NOMO-1 (cell line): ENCODE results near the gene ZNF550.
"Not testable (repeated sequence)": the region's sequence is repeated elsewhere in the genome, so short reads cannot be mapped to it uniquely, and the experiment has no call there.

Experiments
- DNase-seq, 2 experiments: peaks; one replicate each; lab custom pipeline; 2025; ENCODE audit not compliant: unreplicated experiment in 2 of 2; lab: John Stamatoyannopoulos, UW

Gene ZNF550

DNA sequence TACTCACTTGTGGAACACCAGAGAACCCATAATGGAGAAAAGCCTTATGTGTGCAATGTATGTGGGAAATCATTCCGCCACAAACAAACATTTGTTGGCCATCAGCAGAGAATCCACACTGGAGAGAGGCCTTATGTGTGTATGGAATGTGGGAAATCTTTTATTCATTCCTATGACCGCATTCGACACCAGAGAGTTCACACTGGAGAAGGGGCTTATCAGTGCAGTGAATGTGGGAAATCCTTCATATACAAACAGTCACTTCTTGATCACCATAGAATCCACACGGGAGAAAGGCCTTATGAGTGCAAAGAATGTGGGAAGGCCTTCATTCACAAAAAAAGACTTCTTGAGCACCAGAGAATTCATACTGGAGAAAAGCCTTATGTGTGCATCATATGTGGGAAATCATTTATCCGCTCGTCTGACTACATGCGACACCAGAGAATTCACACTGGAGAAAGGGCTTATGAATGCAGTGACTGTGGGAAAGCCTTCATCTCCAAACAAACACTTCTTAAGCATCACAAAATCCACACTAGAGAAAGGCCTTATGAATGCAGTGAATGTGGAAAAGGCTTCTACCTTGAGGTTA lies 21.6 kb downstream of the ZNF550 start:
- DNase-seq = no peak

DNA sequence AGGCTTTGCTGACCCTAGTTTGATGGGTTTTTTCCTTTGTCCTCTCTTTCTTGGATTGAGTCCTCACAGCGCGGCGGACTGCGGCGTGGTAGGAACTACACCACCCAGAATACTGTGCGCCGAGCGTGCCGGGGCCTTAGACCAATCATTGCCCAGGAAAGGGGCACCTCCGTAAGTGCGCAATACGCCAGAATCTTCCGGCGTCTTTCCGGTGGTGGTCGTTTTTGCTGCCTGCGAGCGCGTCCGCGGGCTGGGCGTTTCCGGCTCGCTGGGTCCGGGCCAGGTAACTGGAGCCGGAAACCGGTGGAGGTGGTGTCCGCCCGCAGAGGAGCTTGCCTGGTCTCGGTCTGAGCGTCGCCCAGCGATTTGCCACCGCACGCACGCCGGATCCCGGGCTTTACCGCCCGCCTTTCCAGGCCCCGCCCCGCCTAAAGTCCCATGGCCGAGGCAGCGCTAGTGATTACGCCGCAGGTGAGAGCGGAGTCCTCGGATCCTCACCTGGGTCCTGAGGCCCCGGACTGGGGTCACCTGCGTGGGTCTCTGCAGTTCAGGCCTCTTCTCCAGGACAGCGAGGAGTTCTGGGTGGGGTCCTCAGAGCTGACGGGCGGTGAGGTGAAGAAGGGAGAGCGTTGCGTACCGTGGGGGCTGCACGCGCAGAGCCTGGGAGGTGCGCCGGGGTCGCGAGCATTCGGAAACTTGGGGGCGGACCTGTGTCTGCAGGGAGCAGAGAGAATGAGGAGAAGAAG lies 32.4 kb downstream of the ZNF550 start, which contains the start of gene ZNF549:
Gene ZNF549, plus strand, starts transcription at position 221 of the 746 bp plus-strand sequence. Its CDS starts 218 bp downstream, at position 439.
- DNase-seq = peak; percentile 55 to 69

DNA sequence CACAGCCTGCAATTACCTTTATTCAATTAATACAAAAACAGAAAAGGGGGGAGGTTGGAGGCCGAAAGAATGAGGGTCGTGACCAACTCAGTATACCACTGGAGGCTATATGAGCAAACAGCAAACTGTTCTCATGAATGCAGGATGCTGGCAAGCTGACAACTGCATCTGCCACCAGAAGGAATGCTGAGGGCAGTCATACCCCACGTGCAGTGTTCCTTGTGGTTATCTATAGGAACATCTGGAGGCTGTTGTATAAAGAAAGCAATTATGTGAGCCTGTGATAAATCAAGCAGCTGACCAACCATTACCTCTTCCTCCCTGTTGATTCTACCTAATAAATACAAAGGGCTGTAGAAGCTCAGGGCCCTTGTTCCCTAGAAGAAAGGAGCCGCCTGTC lies 41.6 kb downstream of the ZNF550 start:
- not testable (repeated sequence) for DNase-seq

DNA sequence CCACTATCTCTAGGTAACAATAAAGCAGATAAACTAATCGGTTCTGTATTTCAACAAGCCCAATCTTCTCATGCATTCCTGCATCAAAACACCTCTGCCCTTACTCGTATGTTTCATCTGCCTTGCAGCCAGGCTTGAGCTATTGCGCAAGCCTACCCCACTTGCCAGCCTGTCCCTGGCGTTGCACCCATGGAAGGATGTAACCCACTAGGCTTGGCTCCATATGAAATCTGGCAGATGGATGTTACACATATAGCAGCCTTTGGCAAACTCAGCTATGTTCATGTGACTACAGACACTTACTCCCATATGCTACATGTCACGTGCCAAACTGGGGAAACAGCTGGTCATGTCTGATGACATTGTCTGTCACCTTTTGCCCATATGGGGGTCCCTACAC lies 44.4 kb downstream of the ZNF550 start:
- no peak for DNase-seq

DNA sequence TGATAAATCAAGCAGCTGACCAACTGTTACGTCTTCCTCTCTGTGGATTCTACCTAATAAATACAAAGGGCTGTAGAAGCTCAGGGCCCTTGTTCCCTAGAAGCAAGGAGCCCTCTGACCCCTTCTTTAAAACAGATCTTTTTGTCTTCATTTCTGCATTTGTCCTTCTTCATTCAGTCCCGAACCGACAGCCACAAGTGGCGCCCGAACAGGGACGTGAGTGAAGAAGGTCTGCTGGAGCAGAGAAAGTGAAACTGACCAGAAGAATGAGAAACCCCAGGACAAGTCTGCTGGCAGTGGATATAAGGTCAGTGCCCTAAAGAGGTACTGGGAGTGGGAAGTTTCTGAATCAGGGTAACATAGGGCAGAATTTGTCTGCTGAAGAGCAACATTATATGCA lies 46.8 kb downstream of the ZNF550 start:
- DNase-seq = no peak

DNA sequence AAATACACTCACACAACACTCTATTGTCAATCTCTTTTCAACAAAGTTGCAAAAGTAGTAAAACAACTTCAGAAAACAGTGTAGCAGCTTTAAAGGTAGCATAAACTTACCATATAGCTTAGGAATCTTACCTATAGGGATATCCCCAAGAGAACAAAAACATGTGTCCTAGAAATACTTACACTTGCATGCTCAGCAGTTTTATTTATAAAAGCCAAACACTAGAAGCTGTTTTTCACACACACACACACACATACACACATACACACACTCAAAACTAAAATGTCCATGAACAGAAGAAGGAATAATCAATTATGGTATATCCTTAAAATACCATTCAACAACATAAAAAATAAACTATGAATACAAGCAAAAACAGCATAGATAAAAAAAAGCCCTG lies 48.2 kb downstream of the ZNF550 start:
- DNase-seq = no peak

DNA sequence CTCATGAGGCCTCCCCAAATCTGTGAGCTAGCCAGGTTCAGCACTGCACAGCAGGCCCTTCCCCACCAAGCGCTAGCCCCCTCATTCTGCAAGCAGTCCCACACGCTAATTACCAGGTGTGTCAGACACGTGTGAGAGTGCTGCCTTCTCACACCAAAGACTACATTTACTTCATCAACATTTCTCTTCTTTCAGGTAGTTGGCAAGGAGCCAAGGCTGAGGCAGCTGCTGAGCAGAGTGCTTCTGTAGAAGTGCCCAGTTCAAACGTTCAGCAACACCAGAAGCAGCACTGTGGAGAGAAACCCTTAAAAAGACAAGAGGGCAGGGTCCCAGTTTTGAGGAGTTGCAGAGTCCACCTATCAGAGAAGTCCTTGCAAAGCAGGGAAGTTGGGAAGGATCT lies 53.5 kb downstream of the ZNF550 start:
- DNase-seq = no peak

DNA sequence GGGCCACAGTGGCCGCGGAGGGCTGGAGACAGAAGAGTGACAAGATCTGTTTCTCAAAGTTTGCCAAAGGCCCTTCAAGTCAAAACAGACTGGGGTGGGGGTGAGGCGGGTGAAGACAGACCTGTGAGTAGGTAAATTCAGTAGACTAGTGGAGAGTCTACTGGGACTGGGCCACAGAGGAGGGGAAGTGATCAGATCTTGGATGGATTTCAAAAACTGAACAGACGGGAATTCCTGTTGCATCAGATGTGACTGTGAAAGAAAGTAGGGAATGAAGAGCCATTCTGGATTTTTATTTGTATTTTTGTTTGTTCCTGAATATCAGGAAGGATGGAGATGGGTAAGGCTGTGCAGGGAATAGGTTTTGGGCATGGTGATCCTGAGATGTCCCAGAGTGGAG lies 59.3 kb downstream of the ZNF550 start:
- DNase-seq = not testable (repeated sequence)

DNA sequence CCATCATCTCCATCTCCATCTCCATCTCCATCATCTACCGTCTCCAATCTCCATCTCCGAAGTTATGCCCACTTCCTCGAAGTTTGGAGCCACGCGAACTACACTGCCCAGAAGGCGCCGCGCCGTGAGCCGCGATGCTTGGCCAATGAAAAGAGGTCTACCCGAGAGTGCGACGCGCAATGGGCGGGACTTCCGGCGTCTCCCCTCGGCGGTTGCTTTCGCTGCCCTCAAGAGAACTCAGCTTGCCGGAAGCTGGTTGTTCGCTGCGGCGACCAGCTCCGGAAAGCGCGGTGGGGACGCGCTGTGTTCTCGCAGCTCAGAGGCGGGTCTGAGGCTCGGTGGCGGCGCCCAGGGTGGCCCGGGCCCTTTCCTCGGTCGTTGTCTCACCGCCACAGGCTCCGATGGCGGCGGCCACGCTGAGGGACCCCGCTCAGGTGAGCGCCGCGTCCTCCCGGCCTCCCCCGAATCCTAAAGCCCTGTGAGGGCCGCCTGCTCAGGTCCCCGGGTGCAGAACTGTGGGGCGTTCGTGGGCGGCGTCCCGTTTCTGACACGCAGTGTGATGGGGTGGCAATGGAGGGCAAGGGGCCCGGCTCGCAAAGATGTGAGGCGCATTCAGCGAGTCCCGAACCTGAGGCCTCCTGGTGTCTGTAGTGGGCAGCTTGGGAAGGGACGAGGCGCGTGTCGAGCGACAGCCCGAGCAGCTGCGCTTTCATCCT lies 59.8 kb downstream of the ZNF550 start, which contains the start of gene ZNF773:
Gene ZNF773, plus strand, starts transcription at position 259 of the 716 bp plus-strand sequence. Its CDS starts 143 bp downstream, at position 402.
- DNase-seq = peak; percentile 87 to 89

DNA sequence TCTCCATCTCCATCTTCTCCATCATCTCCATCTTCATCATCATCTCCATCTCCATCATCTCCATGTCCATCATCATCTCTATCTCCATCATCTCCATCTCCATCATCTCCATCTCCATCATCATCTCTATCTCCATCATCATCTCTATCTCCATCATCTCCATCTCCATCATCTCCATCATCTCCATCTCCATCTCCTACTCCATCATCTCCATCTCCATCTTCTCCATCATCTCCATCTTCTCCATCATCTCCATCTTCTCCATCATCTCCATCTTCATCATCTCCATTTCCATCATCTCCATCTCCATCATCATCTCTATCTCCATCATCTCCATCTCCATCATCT lies 60.4 kb downstream of the ZNF550 start:
- DNase-seq = not testable (repeated sequence)

DNA sequence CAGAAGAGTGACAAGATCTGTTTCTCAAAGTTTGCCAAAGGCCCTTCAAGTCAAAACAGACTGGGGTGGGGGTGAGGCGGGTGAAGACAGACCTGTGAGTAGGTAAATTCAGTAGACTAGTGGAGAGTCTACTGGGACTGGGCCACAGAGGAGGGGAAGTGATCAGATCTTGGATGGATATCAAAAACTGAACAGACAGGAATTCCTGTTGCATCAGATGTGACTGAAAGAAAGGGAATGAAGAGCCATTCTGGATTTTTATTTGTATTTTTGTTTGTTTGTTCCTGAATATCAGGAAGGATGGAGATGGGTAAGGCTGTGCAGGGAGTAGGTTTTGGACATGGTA lies 71.4 kb downstream of the ZNF550 start:
- not testable (repeated sequence) for DNase-seq

DNA sequence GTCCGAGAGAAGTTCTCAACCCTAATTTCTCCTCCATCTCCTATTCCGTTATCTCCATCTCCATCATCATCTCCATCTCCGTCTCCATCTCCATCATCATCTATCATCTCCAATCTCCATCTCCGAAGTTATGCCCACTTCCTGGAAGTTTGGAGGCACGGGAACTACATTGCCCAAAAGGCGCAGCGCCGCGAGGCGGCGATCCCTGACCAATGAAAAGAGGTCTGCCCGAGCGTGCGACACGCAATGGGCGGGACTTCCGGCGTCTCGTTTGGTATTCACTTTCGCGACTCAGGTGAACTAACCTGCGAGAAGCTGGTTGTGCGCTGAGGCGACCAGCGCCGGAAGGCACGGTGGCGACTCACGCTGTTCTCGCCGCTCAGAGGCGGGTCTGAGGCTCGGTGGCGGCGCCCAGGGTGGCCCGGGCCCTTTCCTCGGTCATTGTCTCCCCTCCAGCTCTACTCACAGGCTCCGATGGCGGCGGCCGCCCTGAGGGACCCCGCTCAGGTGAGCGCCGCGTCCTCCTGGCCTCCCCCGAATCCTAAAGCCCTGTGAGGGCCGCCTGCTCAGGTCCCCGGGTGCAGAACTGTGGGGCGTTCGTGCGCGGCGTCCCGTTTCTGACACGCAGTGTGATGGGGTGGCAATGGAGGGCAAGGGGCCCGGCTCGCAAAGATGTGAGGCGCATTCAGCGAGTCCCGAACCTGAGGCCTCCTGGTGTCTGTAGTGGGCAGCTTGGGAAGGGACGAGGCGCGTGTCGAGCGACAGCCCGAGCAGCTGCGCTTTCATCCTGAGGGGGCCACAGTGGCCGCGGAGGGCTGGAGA lies 72.0 kb downstream of the ZNF550 start, which contains the start of gene ZNF419:
Gene ZNF419, plus strand, starts transcription at position 274 of the 822 bp plus-strand sequence. Its CDS starts 201 bp downstream, at position 475.
- peak; percentile 64 to 78 for DNase-seq
